Vagina (tissue), 2 donors: ENCODE data around the gene MARCHF11. TPM values are rescaled to one million over a fixed set of nuclear protein-coding genes. Genes with fewer than 3 reads are reported as not detected.

ENCODE experiments used
- DNase-seq, 2 donors: peaks; one replicate each; pipeline ENCODE4 v3.0.0-alpha.2; 2017; ENCODE audit errors: extremely low spot score in 2 of 2
- H3K27ac ChIP-seq: fragments of 200-600 bp; sonication (generic); one replicate; pipeline ENCODE4 v1.5.1; 2019
- H3K27me3 ChIP-seq: fragments of 200-600 bp; sonication (generic); one replicate; pipeline ENCODE4 v1.5.1; 2019
- H3K36me3 ChIP-seq, 2 donors: fragments of 200-600 bp; sonication (generic); one replicate each; pipeline ENCODE4 v1.5.1; 2017 to 2019
- H3K4me1 ChIP-seq: fragments of 200-600 bp; sonication (generic); one replicate; pipeline ENCODE4 v1.5.1; 2019
- H3K4me3 ChIP-seq, 2 donors: fragments of 200-600 bp; sonication (generic); 1 replicate in 1 of 2; 2 replicates in 1 of 2; pipeline ENCODE4 v1.5.1; 2016 to 2019
- H3K9me3 ChIP-seq: fragments of 200-600 bp; sonication (generic); one replicate; pipeline ENCODE4 v1.5.1; 2019
- CTCF ChIP-seq, 3 experiments: fragments of 450-650 bp in 2 of 3; fragments of 200-600 bp in 1 of 3; sonication (generic) in 1 of 3; IDR thresholded peaks; one replicate each; pipeline ENCODE4 v1.5.1; 2017 to 2019; ENCODE audit warnings: antibody characterized with exemption in 3 of 3, mild to moderate bottlenecking in 2 of 3, moderate library complexity in 2 of 3
- POLR2A ChIP-seq, 2 donors: fragments of 450-650 bp; IDR thresholded peaks; one replicate each; pipeline ENCODE4 v1.6.1; 2017; ENCODE audit warnings: antibody characterized with exemption in 2 of 2, mild to moderate bottlenecking in 2 of 2, moderate library complexity in 2 of 2
- POLR2AphosphoS5 ChIP-seq, 2 donors: sonication (generic); formaldehyde crosslinking; IDR thresholded peaks; one replicate each; pipeline ENCODE4 v1.9.0; 2017; ENCODE audit warnings: antibody characterized with exemption in 2 of 2, mild to moderate bottlenecking in 2 of 2, low read depth in 1 of 2; ENCODE audit not compliant: insufficient read depth in 1 of 2
- intact Hi-C: fragments of 100-400 bp; cut with DNase I; formaldehyde crosslinking; loops from one replicate; pipeline ENCODE4 v1.15.1; 2023
- total RNA-seq: library from RNA; depleted of rRNA; stranded (reverse); fragments of >200 nt; gene quantifications from one replicate; pipeline ENCODE4 v1.2.3, GENCODE V29; 2016

Gene MARCHF11
- total RNA-seq, 1 donor from 2014 or later = not detected

GRCh38 chr5:16135003-16135402 is 44.6 kb downstream of the MARCHF11 start:
- TF ChIP-seq CTCF (IDR thresholded peaks at IDR 0.05) (no peak), POLR2AphosphoS5 (IDR thresholded peaks at IDR 0.05; ENCODE audit: insufficient read depth in 1 of 2, low read depth in 1 of 2) (no peak), POLR2A (IDR thresholded peaks at IDR 0.05) (no peak)
- Histone ChIP-seq H3K4me3 (no peak overlapping the region), H3K9me3 (no peaks in the 10 kb centered on the region), H3K27me3 (no peaks in the 10 kb centered on the region), H3K27ac (no peak overlapping the region), H3K4me1 (no peaks in the 10 kb centered on the region), H3K36me3 (no peaks in the 10 kb centered on the region)
- DNase-seq = no peak
- intact Hi-C loops = no loop called here

- intact Hi-C loops = no loop called here
- no peak overlapping the region for H3K27ac ChIP-seq
- no peaks in the 10 kb centered on the region for H3K9me3 ChIP-seq
- no peaks in the 10 kb centered on the region for H3K36me3 ChIP-seq
- DNase-seq = no peak
- no peak for TF ChIP-seq CTCF (IDR thresholded peaks at IDR 0.05)
- TF ChIP-seq POLR2AphosphoS5 (IDR thresholded peaks at IDR 0.05; ENCODE audit: insufficient read depth in 1 of 2, low read depth in 1 of 2) = no peak
- no peaks in the 10 kb centered on the region for H3K27me3 ChIP-seq
- no peaks in the 10 kb centered on the region for H3K4me1 ChIP-seq
- no peak overlapping the region for H3K4me3 ChIP-seq
Observed at GRCh38 chr5:16134204-16134603, 45.4 kb downstream of the MARCHF11 start.

GRCh38 chr5:16131878-16132277 is 47.7 kb downstream of the MARCHF11 start:
- H3K27me3 ChIP-seq = no peaks in the 10 kb centered on the region
- H3K4me1 ChIP-seq = no peaks in the 10 kb centered on the region
- intact Hi-C loops = no loop called here
- no peak for DNase-seq
- H3K9me3 ChIP-seq = no peaks in the 10 kb centered on the region
- H3K4me3 ChIP-seq = no peak overlapping the region
- TF ChIP-seq POLR2A (IDR thresholded peaks at IDR 0.05) = no peak
- no peak for TF ChIP-seq POLR2AphosphoS5 (IDR thresholded peaks at IDR 0.05; ENCODE audit: insufficient read depth in 1 of 2, low read depth in 1 of 2)
- TF ChIP-seq CTCF (IDR thresholded peaks at IDR 0.05) = no peak
- H3K27ac ChIP-seq = no peak overlapping the region
- H3K36me3 ChIP-seq = no peaks in the 10 kb centered on the region

GRCh38 chr5:16128944-16129343 is 50.6 kb downstream of the MARCHF11 start:
- Histone ChIP-seq H3K27me3 (no peaks in the 10 kb centered on the region), H3K4me1 (no peaks in the 10 kb centered on the region), H3K4me3 (no peak overlapping the region), H3K27ac (no peak overlapping the region), H3K9me3 (no peaks in the 10 kb centered on the region), H3K36me3 (no peaks in the 10 kb centered on the region)
- TF ChIP-seq POLR2A (IDR thresholded peaks at IDR 0.05) (no peak), POLR2AphosphoS5 (IDR thresholded peaks at IDR 0.05; ENCODE audit: insufficient read depth in 1 of 2, low read depth in 1 of 2) (no peak), CTCF (IDR thresholded peaks at IDR 0.05) (no peak)
- intact Hi-C loops = no loop called here
- DNase-seq = no peak

- H3K36me3 ChIP-seq = no peaks in the 10 kb centered on the region
- no peaks in the 10 kb centered on the region for H3K27me3 ChIP-seq
- TF ChIP-seq POLR2A (IDR thresholded peaks at IDR 0.05) (no peak), CTCF (IDR thresholded peaks at IDR 0.05) (no peak), POLR2AphosphoS5 (IDR thresholded peaks at IDR 0.05; ENCODE audit: insufficient read depth in 1 of 2, low read depth in 1 of 2) (no peak)
- intact Hi-C loops = no loop called here
- DNase-seq = no peak
- no peak overlapping the region for H3K4me3 ChIP-seq
- H3K27ac ChIP-seq = no peak overlapping the region
- no peaks in the 10 kb centered on the region for H3K4me1 ChIP-seq
- H3K9me3 ChIP-seq = no peaks in the 10 kb centered on the region
Observed at GRCh38 chr5:16127865-16128544, 51.6 kb downstream of the MARCHF11 start.
